Vagina (tissue), 2 donors: Measurements from ENCODE around the gene ADARB1. TPM values are rescaled to one million over a fixed set of nuclear protein-coding genes. Genes with fewer than 3 reads are reported as not detected.

Source experiments
- DNase-seq, 2 donors: peaks; one replicate each; pipeline ENCODE4 v3.0.0-alpha.2; 2017; ENCODE audit errors: extremely low spot score in 2 of 2
- H3K27ac ChIP-seq: fragments of 200-600 bp; sonication (generic); one replicate; pipeline ENCODE4 v1.5.1; 2019
- H3K27me3 ChIP-seq: fragments of 200-600 bp; sonication (generic); one replicate; pipeline ENCODE4 v1.5.1; 2019
- H3K36me3 ChIP-seq, 2 donors: fragments of 200-600 bp; sonication (generic); one replicate each; pipeline ENCODE4 v1.5.1; 2017 to 2019
- H3K4me1 ChIP-seq: fragments of 200-600 bp; sonication (generic); one replicate; pipeline ENCODE4 v1.5.1; 2019
- H3K4me3 ChIP-seq, 2 donors: fragments of 200-600 bp; sonication (generic); 1 replicate in 1 of 2; 2 replicates in 1 of 2; pipeline ENCODE4 v1.5.1; 2016 to 2019
- H3K9me3 ChIP-seq: fragments of 200-600 bp; sonication (generic); one replicate; pipeline ENCODE4 v1.5.1; 2019
- CTCF ChIP-seq, 3 experiments: fragments of 450-650 bp in 2 of 3; fragments of 200-600 bp in 1 of 3; sonication (generic) in 1 of 3; IDR thresholded peaks; one replicate each; pipeline ENCODE4 v1.5.1; 2017 to 2019; ENCODE audit warnings: antibody characterized with exemption in 3 of 3, mild to moderate bottlenecking in 2 of 3, moderate library complexity in 2 of 3
- POLR2A ChIP-seq, 2 donors: fragments of 450-650 bp; IDR thresholded peaks; one replicate each; pipeline ENCODE4 v1.6.1; 2017; ENCODE audit warnings: antibody characterized with exemption in 2 of 2, mild to moderate bottlenecking in 2 of 2, moderate library complexity in 2 of 2
- POLR2AphosphoS5 ChIP-seq, 2 donors: sonication (generic); formaldehyde crosslinking; IDR thresholded peaks; one replicate each; pipeline ENCODE4 v1.9.0; 2017; ENCODE audit warnings: antibody characterized with exemption in 2 of 2, mild to moderate bottlenecking in 2 of 2, low read depth in 1 of 2; ENCODE audit not compliant: insufficient read depth in 1 of 2
- intact Hi-C: fragments of 100-400 bp; cut with DNase I; formaldehyde crosslinking; loops from one replicate; pipeline ENCODE4 v1.15.1; 2023
- total RNA-seq: library from RNA; depleted of rRNA; stranded (reverse); fragments of >200 nt; gene quantifications from one replicate; pipeline ENCODE4 v1.2.3, GENCODE V29; 2016

The ADARB1 gene
- total RNA-seq, 1 donor from 2014 or later: 19.6 TPM

GRCh38 chr21:45053561-45054226 is 20.7 kb upstream of the ADARB1 start:
- Histone ChIP-seq H3K4me3 (no peak overlapping the region), H3K9me3 (no peaks in the 10 kb centered on the region), H3K27me3 (no peaks in the 10 kb centered on the region), H3K27ac (no peak overlapping the region), H3K36me3 (no peaks in the 10 kb centered on the region), H3K4me1 (peaks cover 9% of the 10 kb centered on the region)
- no peak for DNase-seq
- TF ChIP-seq POLR2A (IDR thresholded peaks at IDR 0.05) (no peak), CTCF (IDR thresholded peaks at IDR 0.05) (no peak), POLR2AphosphoS5 (IDR thresholded peaks at IDR 0.05; ENCODE audit: insufficient read depth in 1 of 2, low read depth in 1 of 2) (no peak)
- intact Hi-C loops: no loop called here

GRCh38 chr21:45054227-45054926 is 20.0 kb upstream of the ADARB1 start:
- Histone ChIP-seq H3K4me3 (no peak overlapping the region), H3K27ac (no peak overlapping the region), H3K36me3 (no peaks in the 10 kb centered on the region), H3K4me1 (peaks cover 9% of the 10 kb centered on the region), H3K9me3 (no peaks in the 10 kb centered on the region), H3K27me3 (no peaks in the 10 kb centered on the region)
- no peak for DNase-seq
- intact Hi-C loops: no loop called here
- no peak for TF ChIP-seq POLR2A (IDR thresholded peaks at IDR 0.05)
- TF ChIP-seq CTCF (IDR thresholded peaks at IDR 0.05): no peak
- TF ChIP-seq POLR2AphosphoS5 (IDR thresholded peaks at IDR 0.05; ENCODE audit: insufficient read depth in 1 of 2, low read depth in 1 of 2): no peak

GRCh38 chr21:45054927-45055612 is 19.3 kb upstream of the ADARB1 start:
- TF ChIP-seq CTCF (IDR thresholded peaks at IDR 0.05): no peak
- no peak for TF ChIP-seq POLR2A (IDR thresholded peaks at IDR 0.05)
- TF ChIP-seq POLR2AphosphoS5 (IDR thresholded peaks at IDR 0.05; ENCODE audit: insufficient read depth in 1 of 2, low read depth in 1 of 2): no peak
- H3K27ac ChIP-seq: no peak overlapping the region
- DNase-seq: no peak
- intact Hi-C loops: no loop called here
- H3K4me1 ChIP-seq: peaks cover 9% of the 10 kb centered on the region
- no peaks in the 10 kb centered on the region for H3K36me3 ChIP-seq
- H3K27me3 ChIP-seq: no peaks in the 10 kb centered on the region
- no peak overlapping the region for H3K4me3 ChIP-seq
- H3K9me3 ChIP-seq: no peaks in the 10 kb centered on the region

- intact Hi-C loops: no loop called here
- Histone ChIP-seq H3K36me3 (no peaks in the 10 kb centered on the region), H3K27ac (no peak overlapping the region), H3K4me3 (no peak overlapping the region), H3K9me3 (no peaks in the 10 kb centered on the region), H3K4me1 (peaks cover 9% of the 10 kb centered on the region), H3K27me3 (no peaks in the 10 kb centered on the region)
- no peak for TF ChIP-seq CTCF (IDR thresholded peaks at IDR 0.05)
- no peak for TF ChIP-seq POLR2AphosphoS5 (IDR thresholded peaks at IDR 0.05; ENCODE audit: insufficient read depth in 1 of 2, low read depth in 1 of 2)
- no peak for TF ChIP-seq POLR2A (IDR thresholded peaks at IDR 0.05)
- no peak for DNase-seq
Measured at GRCh38 chr21:45055861-45056260, 18.5 kb upstream of the ADARB1 start.
